GM19468 (cell line): ENCODE data around the gene STOX2.
"Not testable (repeated sequence)": the region's sequence is repeated elsewhere in the genome, so short reads cannot be mapped to it uniquely, and the experiment has no call there.

Experiments used
- ATAC-seq: cut with Tn5 transposase; IDR thresholded peaks from one replicate; pipeline ENCODE4 v1.9.1; 2021; ENCODE audit warnings: mild to moderate bottlenecking, moderate library complexity, moderate number of reproducible peaks; ENCODE audit not compliant: unreplicated experiment; ENCODE audit errors: extremely low read depth

Gene STOX2

DNA sequence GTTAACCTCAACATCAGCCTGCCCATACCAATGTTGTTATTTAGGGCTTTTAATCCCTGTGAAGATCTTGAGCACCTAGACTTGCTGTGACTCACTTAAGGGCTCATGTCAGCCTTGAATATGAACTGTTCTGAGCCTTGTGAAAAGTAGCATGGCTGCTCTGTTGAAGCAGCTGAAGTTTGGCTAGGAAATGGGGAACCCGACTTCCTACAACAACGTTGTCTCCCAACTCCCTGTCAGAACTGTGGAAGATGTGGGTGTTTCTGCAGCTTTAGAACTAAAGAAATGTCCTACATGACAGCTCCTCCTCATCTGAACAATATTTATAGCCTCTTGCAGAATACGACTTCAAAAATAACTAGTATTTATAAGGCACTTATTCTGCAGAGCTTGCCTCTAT lies 27.5 kb downstream of the STOX2 start:
- no peak for ATAC-seq

DNA sequence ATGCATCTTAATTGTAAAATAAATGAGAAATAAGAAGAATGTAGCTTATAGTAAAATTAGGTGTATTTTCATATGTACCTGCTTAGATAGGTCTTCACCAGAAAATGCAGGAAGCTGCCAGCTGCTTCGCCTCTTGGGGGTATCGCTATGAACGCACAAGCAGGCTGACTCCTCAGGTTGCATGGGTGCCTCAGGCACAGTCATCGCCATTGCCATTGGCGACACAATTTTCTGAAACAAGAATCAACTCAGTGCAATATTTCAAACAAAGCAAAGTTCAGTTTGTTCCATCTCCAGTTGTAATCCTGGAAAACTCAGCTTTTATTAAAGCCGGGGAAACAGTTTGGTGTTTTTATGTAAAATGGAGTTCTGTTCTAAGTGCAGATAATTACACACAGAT lies 29.7 kb downstream of the STOX2 start:
- ATAC-seq = no peak

DNA sequence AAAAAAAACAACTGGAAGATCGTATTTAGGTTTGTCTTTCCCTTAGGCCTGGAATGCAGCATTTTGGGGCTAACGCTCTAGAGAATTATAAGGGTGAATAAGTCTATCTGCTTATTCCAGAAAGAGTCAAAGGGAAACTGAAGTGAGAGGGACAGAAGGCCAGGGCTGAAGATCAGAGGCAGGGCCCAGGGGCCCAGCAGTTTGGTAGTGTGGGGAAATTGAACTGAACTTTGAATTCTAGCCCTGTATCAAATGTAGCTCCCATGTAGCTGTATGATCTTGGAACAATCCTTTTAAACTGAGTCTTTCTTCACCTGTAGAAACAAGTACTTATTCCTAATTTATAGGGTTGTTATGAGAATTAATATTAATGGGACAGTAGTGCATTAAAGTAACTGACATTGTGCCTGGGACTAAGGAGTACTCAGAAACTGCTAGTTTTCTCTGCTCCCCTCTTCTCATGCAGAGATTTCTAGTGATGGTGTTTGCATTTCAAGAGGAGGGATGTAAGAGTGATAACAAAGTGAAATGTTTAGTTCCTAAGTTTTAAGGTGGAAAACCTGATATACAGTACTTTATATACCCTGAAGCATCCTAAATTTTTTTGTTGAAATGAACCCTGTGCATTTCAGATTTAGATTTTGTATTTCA lies 30.4 kb downstream of the STOX2 start:
- no peak for ATAC-seq

DNA sequence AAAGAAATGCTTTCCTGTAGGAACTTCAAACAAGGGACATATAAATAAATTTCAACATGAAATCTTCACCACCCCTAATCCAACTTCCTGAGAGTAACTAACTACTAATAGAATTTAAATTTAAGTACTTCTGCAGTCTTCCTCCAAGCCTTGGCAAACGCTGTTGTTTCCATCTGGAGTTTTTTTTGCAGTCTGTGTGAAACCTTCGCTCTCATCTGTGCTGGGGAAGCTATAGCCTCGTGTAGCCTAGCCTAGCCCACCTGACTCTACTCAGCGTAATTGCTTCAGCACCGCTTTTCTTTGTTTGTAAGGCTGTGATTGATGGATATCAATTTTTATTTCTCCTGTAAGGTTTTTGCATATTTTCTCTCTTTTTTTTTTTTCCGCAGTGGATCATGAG lies 30.9 kb downstream of the STOX2 start:
- no peak for ATAC-seq

DNA sequence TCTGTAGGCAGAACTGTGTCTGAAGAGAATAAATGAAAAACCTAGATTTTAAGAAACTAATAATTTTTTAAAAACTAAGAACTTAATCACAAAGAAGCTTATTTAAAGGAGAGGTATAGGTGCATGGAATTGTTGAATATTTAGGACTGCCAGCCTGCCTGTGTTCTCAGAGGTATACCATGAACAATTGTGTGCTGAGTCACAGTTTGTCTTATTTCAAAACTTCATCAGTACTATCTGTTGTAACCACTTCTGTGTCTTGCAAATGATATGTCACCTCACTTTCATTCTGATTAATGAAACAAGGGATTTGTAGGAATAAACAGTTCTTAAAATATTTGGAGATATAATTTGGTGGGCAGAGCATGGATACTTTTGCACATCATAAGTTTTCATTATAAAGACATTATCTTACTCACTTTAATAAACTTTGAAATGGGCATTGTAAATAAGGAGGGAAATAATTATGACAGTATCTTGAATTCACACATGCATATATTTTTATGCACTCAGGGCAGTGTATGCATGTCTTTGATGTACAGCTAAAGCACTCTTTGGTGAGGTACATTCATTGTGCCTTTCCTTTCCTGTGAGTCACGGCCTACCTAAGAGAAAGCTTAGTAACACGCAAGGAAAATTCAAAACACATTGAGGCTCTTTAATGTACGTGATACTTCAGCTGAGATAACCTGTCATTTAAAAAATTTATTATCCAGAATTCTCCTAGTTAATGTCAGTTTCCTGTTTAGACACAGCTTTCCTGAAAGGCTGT lies 31.7 kb downstream of the STOX2 start:
- no peak for ATAC-seq

DNA sequence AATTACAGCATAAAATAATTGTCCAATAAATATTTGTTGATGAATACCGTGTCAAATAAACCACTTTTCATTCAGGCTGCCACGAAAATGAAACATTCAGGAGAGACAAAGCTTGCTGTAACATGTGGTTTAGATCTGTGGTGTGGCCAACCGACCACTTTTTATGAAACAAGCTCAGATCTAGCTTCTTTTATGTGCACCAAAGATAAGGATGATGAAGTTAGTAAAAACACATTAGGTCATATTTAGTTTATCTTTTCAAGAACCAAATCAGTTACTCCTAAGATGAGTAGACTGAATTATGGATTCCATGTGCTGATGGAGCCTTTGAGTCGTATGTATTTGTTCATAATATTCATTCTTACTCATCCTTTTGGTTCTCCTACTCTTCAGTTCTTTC lies 35.8 kb downstream of the STOX2 start:
- no peak for ATAC-seq

DNA sequence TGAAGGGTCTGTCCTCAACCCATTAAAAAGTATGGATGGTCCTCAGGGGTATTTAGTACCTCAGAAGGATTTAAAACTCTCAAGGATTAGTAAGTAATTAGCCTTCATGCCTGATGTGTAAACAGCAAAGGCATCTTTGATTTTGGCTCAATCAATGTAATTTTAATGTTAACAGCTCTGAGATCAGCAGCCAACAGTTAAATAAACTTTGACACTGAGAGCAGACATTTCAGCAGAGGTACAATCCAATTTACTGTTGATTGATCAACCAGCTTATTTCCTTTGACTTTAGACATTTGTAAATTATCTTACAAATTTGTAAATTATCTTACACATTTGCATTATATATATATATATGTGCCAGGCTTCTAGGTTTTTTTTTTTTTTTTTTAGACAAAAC lies 36.9 kb downstream of the STOX2 start:
- ATAC-seq = no peak

DNA sequence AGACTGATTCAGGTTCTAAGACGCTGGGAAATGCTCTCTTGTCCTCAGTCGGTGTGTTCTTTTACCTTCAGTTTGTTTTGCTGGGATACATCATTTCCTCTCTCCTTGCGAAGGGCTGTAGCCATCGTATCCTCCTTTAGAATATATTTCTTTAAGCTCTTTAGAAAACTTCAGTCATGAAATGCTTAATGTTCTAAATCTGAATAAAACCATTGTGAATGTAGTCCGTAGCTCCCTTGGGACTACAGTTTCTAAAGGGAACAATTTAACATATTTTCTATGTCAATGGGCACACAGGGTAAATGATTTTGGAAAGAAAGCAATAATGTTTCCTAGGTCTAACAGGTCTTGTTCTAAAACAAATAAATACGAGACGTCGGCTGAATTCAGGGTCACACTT lies 40.6 kb downstream of the STOX2 start:
- no peak for ATAC-seq

DNA sequence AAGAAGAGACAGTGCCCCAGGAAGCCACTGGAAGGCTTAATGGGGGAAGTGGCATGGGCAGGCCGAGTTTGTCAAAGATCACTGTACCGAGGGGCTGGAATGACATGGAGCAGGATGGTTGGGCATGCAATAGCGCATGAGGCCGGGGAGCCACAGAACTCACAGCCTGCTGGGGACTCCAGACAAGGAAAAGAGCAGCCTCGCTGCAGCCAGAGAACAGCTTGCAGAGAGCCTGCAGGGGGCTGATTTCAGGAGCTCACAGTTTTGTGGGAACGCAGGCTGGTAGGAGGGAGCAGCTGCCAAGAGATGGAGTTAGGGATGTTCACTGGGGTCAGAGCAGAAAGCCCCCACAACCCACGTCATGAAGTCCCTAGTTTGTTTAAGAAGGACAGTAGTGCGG lies 45.4 kb downstream of the STOX2 start:
- ATAC-seq = no peak

DNA sequence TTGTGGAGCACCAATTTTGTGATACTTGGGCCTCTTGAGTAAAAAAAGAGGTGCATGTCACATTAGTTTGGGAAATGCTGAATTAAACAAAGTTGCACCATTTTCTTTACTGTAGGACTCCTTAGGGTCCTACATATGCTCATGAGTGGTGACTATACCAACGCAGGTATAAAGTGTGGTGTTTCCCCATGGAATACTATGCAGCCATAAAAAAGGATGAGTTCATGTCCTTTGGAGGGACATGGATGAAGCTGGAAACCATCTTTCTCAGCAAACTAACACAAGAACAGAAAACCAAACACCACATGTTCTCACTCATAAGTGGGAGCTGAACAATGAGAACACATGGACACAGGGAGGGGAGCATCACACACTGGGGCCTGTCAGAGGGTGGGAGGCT lies 47.5 kb downstream of the STOX2 start:
- not testable (repeated sequence) for ATAC-seq

DNA sequence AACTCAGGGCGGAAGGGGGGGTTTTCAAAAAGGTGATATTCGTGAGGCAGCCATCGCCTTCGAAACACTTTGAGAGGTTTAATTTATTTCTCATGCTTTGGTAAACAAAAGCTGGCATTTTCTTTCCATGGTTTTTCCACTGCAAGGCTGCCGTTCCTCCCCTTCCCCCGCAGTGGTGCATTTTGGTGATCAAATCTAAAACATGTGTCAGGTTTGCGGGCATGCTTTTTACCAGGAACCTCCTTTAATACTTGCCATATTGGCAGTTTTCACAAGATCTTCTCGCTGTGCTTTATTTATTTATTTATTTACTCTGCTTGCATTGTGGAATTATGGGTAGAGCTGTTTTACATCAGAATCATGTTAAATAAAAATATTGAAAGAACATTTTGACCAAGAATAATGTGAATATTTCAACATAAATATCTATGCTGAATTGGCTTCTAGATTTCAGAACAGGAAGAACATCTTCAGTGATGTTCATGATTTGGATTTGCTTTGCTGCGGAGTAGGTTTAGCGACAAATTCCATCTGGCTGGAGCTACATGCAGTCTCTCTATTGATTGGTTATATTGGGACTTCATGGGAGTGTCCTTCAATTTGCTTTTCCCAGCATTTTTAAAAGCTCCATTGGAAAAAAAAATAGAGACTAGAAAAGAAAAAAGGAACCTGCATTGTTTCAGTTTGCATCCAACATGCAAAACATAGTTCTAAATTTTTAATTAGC lies 54.4 kb downstream of the STOX2 start:
- ATAC-seq = no peak

DNA sequence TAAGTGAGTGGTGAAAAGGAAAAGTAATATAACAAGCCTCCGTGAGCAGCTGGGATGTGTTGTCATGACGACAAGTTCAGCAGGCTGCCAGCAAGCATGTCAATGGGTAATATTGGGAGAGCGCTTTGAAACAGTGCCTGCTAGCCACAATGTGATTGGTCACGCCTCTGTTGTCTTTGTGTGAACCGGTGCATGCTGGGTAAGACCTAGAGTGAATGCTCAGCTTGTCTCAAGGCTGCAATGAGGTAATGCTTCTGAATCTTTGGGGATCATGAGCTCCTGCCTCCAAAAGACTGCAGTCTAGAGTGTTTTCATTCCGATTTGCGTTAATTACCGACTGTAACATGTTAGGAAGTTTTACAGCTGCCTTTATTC lies 54.9 kb downstream of the STOX2 start:
- ATAC-seq = no peak

DNA sequence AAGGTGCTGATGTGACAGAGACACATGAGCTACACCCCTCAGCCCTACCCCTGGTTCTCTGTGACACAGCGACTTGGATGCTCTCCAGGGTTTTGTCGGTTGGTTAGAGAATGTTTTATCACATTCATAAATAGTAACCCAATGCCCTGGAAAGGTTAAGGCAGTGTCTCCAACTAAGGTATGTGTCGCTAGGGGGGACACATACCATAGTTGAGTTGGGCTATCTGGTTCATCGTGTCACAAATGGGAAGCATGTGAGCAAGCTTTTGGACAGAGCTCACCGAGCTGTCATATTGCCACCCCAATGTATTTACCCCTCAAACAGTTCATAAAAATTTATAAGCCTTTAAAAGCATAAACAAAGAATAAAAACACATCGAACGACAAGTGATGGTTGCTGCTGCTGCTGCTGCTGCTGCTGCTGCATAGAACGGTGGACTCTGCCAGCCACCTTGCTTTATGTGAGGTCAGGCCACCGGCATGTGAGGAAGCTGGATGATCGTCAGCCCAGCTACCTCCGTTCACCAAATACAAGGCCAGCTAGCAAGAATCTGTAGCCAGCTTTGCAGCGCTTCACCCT lies 55.9 kb downstream of the STOX2 start:
- ATAC-seq = no peak

DNA sequence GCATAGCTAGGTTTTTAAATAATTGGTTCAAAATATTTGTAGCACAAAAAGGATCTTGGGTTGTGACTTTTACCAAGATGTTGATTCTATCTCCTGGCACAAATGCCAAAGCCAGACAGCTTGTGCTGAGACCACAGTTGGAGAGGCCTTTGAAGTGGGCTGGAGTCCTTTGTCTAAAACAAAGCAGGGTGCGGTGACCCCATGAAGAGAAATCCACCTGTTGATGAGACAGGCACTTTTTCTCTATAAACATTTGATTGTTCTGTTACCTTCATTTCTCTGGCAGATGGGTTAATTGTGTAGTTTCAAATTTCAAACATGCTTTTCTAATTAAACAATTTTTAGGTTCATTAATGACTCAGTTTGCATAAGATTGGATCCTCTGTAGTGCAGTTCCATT lies 56.7 kb downstream of the STOX2 start:
- no peak for ATAC-seq

DNA sequence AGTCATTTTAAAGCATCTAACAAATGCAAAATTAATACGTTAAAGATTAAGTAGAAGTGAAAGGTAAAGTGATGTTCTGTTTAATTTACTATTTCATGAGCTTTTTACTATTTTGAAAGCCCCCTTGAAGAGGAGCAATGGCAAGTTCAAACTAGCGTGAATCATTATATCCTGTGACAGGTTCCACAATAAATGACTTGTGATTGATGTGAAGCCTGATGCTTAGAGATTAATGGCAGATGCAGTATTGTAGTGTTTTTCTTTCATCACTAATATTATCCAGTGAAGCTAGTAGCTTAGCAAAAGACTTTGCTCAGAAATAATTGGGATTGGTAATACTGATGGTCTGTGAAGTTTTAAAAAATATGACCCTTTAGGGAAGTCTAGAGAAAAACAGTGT lies 57.3 kb downstream of the STOX2 start:
- ATAC-seq = no peak

DNA sequence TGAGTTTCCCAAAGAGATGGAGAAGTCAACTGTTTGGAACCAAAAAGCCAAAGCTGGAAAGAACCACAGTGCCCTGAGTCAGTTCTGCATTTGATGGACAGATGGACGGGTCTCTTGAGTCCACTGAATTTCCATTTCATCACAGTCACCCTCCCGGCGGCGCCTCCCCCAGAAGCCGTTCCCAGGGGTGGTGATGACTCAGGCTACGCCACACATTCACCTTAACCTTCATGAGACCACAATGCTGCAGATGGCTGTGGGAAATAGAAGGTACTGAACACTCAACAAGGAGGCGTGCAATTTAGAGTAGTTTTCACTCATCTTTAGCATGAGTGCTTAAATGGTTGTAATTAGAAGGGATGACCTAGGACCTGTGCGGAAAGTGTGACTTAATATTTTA lies 61.3 kb downstream of the STOX2 start:
- ATAC-seq = no peak

DNA sequence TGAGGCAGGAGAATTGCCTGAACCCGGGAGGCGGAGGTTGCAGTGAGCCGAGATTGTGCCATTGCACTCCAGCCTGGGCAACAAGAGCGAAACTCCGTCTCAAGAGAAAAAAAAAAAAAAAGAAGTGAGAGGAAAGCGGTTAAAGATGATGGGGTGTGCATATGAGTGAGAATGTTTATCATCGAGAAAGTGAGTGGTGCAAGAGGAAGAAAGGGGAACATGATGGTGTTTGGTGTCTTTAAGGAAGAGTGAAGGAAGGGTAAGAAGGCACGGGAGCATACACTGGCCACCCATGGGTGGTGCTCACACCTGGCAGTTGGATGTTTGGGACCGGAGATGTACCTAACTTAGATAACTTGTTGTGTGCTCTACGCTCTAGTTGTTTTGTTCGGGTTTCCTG lies 62.2 kb downstream of the STOX2 start:
- no peak for ATAC-seq

DNA sequence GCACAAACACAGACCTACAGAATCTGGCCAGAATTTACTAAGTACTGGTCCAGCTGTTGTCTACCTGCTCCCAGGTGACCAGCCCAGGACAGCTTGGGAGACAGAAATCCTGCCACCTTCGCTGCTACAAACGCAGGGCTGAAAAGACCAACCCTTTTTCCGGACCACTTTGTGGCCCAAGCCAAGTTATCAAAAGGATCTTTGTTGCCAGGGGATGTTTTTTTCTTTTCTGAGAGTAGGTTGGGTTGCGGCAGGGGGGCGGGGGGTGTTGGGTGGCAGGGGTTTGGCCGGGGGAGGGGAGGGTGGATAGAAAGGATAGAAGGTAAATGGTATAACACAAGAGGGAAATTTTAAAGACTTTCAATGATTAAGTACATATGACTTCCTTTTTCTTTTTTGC lies 63.4 kb downstream of the STOX2 start:
- ATAC-seq = no peak

DNA sequence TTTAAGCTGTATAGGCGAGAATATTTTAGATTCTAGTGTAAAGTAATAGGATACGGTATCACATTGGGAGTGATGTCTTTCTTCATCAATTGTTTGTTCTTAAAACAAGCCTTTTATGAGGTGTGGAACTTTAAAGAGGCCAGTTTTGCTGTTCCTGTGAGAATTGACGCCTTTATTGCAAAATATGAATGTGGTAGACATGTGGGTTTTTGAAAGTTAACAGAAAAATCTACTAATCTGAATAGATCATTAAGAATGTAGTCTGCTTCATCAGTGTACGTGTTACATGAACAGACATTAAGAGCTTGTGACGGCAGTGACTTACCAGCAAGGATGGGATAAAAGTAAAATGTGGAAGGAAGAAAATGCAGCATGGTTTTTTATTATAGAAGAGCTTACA lies 63.8 kb downstream of the STOX2 start:
- no peak for ATAC-seq

DNA sequence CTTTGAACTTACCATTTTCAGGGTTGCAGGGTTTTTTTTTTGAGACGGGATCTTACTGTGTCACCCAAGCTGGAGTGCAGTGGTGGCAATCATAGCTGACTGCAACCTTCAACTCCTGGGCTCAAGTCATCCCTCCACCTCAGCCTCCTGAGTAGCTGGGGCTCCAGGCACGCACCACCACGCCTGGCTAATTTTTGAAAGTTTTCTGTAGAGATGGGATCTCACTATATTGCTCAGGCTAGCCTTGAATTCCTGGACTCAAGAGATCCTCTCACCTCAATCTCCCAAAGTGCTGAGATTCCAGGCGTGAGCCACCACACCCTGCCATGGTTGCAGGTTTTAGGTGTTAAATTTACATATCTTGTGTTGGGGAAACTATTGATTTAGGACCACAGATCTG lies 64.5 kb downstream of the STOX2 start:
- no peak for ATAC-seq

DNA sequence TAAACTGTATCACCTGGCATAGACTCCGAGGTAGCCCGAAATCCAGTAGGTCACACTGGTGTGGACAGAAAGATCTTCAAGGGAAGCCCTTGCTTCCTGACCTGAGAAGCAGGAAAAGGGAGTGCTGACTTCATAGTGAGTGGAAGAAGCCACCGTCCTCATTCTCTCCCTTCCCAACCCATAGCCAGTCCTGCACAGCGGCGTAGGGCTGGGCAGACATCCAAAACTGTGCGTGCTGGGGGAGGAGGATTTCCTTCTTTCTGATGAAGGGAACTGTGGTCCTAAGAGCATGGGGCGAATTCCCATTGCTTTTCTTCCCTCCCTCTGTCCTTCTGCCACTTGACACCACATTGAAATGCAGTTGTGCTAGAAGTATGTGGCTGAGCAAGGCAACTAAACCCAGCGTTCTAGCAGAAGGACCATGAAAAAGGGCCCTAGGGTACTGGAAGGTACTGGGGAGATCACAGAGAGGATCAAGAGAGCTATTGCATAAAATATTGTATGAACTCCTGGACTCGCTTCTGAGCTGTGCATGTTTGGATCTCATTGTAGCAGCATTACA lies 66.9 kb downstream of the STOX2 start:
- ATAC-seq = no peak
